Left lobe of liver (tissue), 2 donors: Measurements from ENCODE around the gene PTPRG. TPM values are rescaled to one million over a fixed set of nuclear protein-coding genes. Genes with fewer than 3 reads are reported as not detected.

Experiments
- ATAC-seq: fragments of 200-7000 bp; cut with Tn5 transposase; one replicate; pipeline ENCODE4 v1.9.1; 2020; ENCODE audit warnings: mild to moderate bottlenecking, moderate library complexity
- DNase-seq: peaks from one replicate; pipeline ENCODE4 v3.0.0-alpha.2; 2020; ENCODE audit warnings: low spot score
- total RNA-seq: library from RNA; stranded (reverse); gene quantifications from one replicate; pipeline ENCODE4 v1.2.1, GENCODE V29; 2021
- donor health status: DM: no; HTN: no; CAD: no; lungs with moderate emphysema.
- donor health status: DM: no; HTN: yes; CAD: no.

Gene PTPRG
- total RNA-seq, 1 donor from 2014 or later, result 15.6 TPM

- ATAC-seq, result peak; percentile 79
- peak; percentile 69 for DNase-seq
Observed at GRCh38 chr3:62188681-62189375, 627.5 kb downstream of the PTPRG start.

- ATAC-seq (no peak), DNase-seq (no peak)
Observed at GRCh38 chr3:62189376-62189698, 628.0 kb downstream of the PTPRG start.

GRCh38 chr3:62192891-62193290 lies 631.5 kb downstream of the PTPRG start:
- ATAC-seq (no peak), DNase-seq (no peak)

- DNase-seq (no peak), ATAC-seq (peak; percentile 87)
Observed at GRCh38 chr3:62193586-62194345, 632.4 kb downstream of the PTPRG start.

- DNase-seq (no peak), ATAC-seq (no peak)
Observed at GRCh38 chr3:62197350-62198012, 636.1 kb downstream of the PTPRG start.

GRCh38 chr3:62199126-62199525 lies 637.8 kb downstream of the PTPRG start:
- DNase-seq (no peak), ATAC-seq (no peak)

GRCh38 chr3:62201438-62202035 lies 640.2 kb downstream of the PTPRG start:
- DNase-seq (no peak), ATAC-seq (peak; percentile 87)

GRCh38 chr3:62203152-62203551 lies 641.8 kb downstream of the PTPRG start:
- DNase-seq, result no peak
- ATAC-seq, result no peak

- no peak for ATAC-seq
- no peak for DNase-seq
Observed at GRCh38 chr3:62203561-62203960, 642.2 kb downstream of the PTPRG start.

GRCh38 chr3:62207197-62207596 lies 645.8 kb downstream of the PTPRG start:
- DNase-seq, result no peak
- peak; percentile 69 for ATAC-seq

- ATAC-seq (no peak), DNase-seq (no peak)
Observed at GRCh38 chr3:62208385-62208784, 647.0 kb downstream of the PTPRG start.

- no peak for ATAC-seq
- DNase-seq, result no peak
Observed at GRCh38 chr3:62209101-62209500, 647.7 kb downstream of the PTPRG start.

- ATAC-seq (no peak), DNase-seq (no peak)
Observed at GRCh38 chr3:62210011-62210410, 648.6 kb downstream of the PTPRG start.

- ATAC-seq (no peak), DNase-seq (no peak)
Observed at GRCh38 chr3:62211675-62212429, 650.5 kb downstream of the PTPRG start.

- DNase-seq (no peak), ATAC-seq (peak; percentile 44)
Observed at GRCh38 chr3:62214850-62215249, 653.5 kb downstream of the PTPRG start.

- ATAC-seq (peak; percentile 84), DNase-seq (no peak)
Observed at GRCh38 chr3:62220616-62221015, 659.2 kb downstream of the PTPRG start.

GRCh38 chr3:62225051-62225450 lies 663.7 kb downstream of the PTPRG start:
- DNase-seq, result no peak
- ATAC-seq, result no peak

GRCh38 chr3:62226601-62227339 lies 665.4 kb downstream of the PTPRG start:
- no peak for ATAC-seq
- no peak for DNase-seq

- DNase-seq (peak; percentile 56), ATAC-seq (peak; percentile 94)
Observed at GRCh38 chr3:62228467-62228866, 667.1 kb downstream of the PTPRG start.

- no peak for DNase-seq
- ATAC-seq, result no peak
Observed at GRCh38 chr3:62229211-62229610, 667.8 kb downstream of the PTPRG start.
